ENCODE results near the gene WDR6. TPM values are rescaled to one million over a fixed set of nuclear protein-coding genes. Genes with fewer than 3 reads are reported as not detected.

Gene WDR6
- total and polyA plus RNA-seq, 9 of the 15 experiments (the other 6 are each of a cell fraction or from before 2014, with no cell fraction given), result 8.9 to 90.6 (median 44.7) TPM

GRCh38 chr3:49025005-49025792 lies 18.0 kb downstream of the WDR6 start (continued):
- no peak for TF ChIP-seq ZNF277 (CRISPR knock-in tag; IDR thresholded peaks at IDR 0.05; ENCODE audit: borderline replicate concordance)
- TF ChIP-seq GTF2E2 (tag; IDR thresholded peaks at IDR 0.05), result no peak
- TF ChIP-seq POLR2B (IDR thresholded peaks at IDR 0.05; ENCODE audit: low read depth, partially characterized antibody), result peak; percentile 64
- TF ChIP-seq SP1 (CRISPR knock-in tag; IDR thresholded peaks at IDR 0.05), result 0 out of 2 replicates have a peak, but pooled peaks have one; percentile 16
- no peak for TF ChIP-seq CHD7 (IDR thresholded peaks at IDR 0.05; ENCODE audit: low read depth, low read length)
- peak; percentile 70 for TF ChIP-seq RBFOX2 (IDR thresholded peaks at IDR 0.05; ENCODE audit: low read depth, low read length)
- TF ChIP-seq MYNN (IDR thresholded peaks at IDR 0.05), result peak; percentile 12; the same call in 1 of the 2 replicates
- TF ChIP-seq MYNN (CRISPR knock-in tag; IDR thresholded peaks at IDR 0.05), result no peak
- peak; percentile 69 for TF ChIP-seq POLR2A (conservative IDR thresholded peaks at IDR 0.05)
- TF ChIP-seq KDM5B (IDR thresholded peaks at IDR 0.05; ENCODE audit: insufficient replicate concordance, low read depth, low read length), result peak; percentile 14
- no peak for TF ChIP-seq HDGF (IDR thresholded peaks at IDR 0.05)
- TF ChIP-seq ZC3H4 (CRISPR knock-in tag; IDR thresholded peaks at IDR 0.05; ENCODE audit: borderline replicate concordance), result no peak
- TF ChIP-seq MAFG (tag; conservative IDR thresholded peaks at IDR 0.05), result no peak
- TF ChIP-seq ZNF584 (CRISPR knock-in tag; IDR thresholded peaks at IDR 0.05; ENCODE audit: low read depth), result no peak
- TF ChIP-seq BHLHE40 (IDR thresholded peaks at IDR 0.05; ENCODE audit: low read length), result peak; percentile 79
- TF ChIP-seq POLR2AphosphoS5 (IDR thresholded peaks at IDR 0.05; ENCODE audit: control insufficient read depth, insufficient read depth, low read depth, low read length), result peak; percentile 45; the same call in 1 of the 2 replicates
- TF ChIP-seq IFI16 (CRISPR knock-in tag; IDR thresholded peaks at IDR 0.05), result no peak
